Mammary epithelial cell (primary cell): ENCODE measurements around the gene ADGRB3.

Experiments
- EZH2 ChIP-seq: IDR thresholded peaks from 2 replicates; pipeline ENCODE4 v1.6.1; 2012; ENCODE audit warnings: low read length, inconsistent platforms, borderline replicate concordance
- TF ChIP-seq, protein P1 (sequence below), 2 donors: IDR thresholded peaks in 1 of 2; conservative IDR thresholded peaks in 1 of 2; 2 replicates each; pipeline ENCODE4 v1.5.1; 2011 to 2012; ENCODE audit warnings: inconsistent platforms in 2 of 2, low read length in 2 of 2, mild to moderate bottlenecking in 2 of 2, control low read depth in 1 of 2, low read depth in 1 of 2; ENCODE audit not compliant: insufficient read depth in 1 of 2; ENCODE audit errors: extremely low read depth in 1 of 2

DNA sequence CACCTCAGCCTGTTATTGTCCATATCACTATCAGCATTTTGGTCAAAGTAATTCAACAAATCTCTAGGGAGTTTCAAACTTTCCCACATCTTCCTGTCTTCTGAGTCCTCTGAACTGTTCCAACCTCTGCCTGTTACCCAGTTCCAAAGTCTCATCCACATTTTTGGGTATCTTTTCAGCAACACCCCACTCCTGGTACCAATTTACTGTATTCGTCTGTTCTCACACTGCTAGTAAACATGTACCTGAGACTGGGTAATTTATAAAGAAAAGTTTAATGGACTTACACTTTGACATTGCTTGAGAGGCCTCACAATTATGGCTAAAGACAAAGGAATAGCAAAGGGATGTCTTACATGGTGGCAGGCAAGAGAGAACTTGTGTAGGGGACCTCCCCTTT, 224.2 kb downstream of the ADGRB3 start:
- no peak for TF ChIP-seq EZH2
- TF ChIP-seq, protein P1, sequence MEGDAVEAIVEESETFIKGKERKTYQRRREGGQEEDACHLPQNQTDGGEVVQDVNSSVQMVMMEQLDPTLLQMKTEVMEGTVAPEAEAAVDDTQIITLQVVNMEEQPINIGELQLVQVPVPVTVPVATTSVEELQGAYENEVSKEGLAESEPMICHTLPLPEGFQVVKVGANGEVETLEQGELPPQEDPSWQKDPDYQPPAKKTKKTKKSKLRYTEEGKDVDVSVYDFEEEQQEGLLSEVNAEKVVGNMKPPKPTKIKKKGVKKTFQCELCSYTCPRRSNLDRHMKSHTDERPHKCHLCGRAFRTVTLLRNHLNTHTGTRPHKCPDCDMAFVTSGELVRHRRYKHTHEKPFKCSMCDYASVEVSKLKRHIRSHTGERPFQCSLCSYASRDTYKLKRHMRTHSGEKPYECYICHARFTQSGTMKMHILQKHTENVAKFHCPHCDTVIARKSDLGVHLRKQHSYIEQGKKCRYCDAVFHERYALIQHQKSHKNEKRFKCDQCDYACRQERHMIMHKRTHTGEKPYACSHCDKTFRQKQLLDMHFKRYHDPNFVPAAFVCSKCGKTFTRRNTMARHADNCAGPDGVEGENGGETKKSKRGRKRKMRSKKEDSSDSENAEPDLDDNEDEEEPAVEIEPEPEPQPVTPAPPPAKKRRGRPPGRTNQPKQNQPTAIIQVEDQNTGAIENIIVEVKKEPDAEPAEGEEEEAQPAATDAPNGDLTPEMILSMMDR (conservative IDR thresholded peaks at IDR 0.05 in 1 of 2, IDR thresholded peaks at IDR 0.05 in 1 of 2; ENCODE audit: extremely low read depth in 1 of 2, insufficient read depth in 1 of 2, low read depth in 1 of 2, low read length in 2 of 2), result no peak
